ENCODE results near the gene TTLL12. TPM values are rescaled to one million over a fixed set of nuclear protein-coding genes. Genes with fewer than 3 reads are reported as not detected.

TTLL12 gene
- total RNA-seq, 2 donors from 2014 or later = 21.0 to 25.1 TPM

DNA sequence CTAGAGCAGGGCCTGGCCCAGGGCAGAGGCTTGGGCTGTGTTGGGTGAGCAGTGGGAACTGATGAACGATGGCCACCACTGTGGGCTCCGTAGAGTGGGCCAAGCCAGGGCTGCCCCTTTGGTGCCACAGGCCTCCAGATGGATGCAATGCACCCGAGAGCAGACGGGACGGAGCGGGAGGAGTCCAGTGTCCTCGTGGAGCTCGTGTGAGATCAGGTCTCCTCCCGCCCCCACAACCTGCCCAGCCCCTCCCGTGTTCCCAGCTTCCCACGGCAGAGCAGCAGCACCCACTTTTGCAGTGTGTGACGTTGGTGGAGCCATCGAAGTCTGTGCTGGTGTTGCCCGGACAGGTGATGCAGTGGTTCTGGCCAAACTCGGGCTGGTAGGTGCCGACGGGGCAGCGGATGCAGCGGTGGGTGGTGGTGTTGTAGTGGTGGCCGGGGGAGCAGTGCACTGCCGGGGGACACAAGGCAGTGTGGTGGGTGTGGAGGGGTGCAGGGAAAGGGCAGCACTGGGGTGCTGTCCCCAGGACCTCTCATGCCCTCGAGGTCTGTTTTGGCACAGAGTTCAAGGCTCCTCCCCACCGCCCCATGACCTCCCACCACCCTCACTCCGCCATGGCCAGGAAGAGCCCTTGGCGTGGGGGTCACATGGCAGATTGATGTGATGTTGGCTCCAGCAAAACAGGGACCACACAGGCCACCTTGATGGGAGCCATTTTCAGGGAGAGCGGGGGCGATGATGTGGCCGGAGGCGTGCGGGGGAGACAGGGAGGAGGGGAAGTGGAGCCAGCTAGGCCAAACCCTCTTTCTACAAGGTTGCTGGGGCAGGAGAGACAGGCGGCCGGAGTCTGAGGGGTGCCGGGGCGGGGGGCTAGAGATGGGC is 23.9 kb upstream of the TTLL12 start:
- Histone ChIP-seq H3K27me3 (no peaks in the 10 kb centered on the region), H3K36me3 (replicated peaks in 1 of 2; ENCODE audit: insufficient read depth in 1 of 2, low read depth in 2 of 2) (no peaks in the 10 kb centered on the region), H3K4me3 (no peak overlapping the region), H3K4me1 (no peaks in the 10 kb centered on the region), H3K27ac (no peak overlapping the region), H3K9me3 (no peaks in the 10 kb centered on the region)
- intact Hi-C loops (cut with DNase I) = no loop called here
- no peak for TF ChIP-seq POLR2A (IDR thresholded peaks at IDR 0.05)
- TF ChIP-seq, protein P1, sequence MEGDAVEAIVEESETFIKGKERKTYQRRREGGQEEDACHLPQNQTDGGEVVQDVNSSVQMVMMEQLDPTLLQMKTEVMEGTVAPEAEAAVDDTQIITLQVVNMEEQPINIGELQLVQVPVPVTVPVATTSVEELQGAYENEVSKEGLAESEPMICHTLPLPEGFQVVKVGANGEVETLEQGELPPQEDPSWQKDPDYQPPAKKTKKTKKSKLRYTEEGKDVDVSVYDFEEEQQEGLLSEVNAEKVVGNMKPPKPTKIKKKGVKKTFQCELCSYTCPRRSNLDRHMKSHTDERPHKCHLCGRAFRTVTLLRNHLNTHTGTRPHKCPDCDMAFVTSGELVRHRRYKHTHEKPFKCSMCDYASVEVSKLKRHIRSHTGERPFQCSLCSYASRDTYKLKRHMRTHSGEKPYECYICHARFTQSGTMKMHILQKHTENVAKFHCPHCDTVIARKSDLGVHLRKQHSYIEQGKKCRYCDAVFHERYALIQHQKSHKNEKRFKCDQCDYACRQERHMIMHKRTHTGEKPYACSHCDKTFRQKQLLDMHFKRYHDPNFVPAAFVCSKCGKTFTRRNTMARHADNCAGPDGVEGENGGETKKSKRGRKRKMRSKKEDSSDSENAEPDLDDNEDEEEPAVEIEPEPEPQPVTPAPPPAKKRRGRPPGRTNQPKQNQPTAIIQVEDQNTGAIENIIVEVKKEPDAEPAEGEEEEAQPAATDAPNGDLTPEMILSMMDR (IDR thresholded peaks at IDR 0.05) = no peak
- DNase-seq = no peak
- no peak for ATAC-seq
- 75 to 84% methylated on average over 33 of the region's 34 CpGs for WGBS, 2 donors

DNA sequence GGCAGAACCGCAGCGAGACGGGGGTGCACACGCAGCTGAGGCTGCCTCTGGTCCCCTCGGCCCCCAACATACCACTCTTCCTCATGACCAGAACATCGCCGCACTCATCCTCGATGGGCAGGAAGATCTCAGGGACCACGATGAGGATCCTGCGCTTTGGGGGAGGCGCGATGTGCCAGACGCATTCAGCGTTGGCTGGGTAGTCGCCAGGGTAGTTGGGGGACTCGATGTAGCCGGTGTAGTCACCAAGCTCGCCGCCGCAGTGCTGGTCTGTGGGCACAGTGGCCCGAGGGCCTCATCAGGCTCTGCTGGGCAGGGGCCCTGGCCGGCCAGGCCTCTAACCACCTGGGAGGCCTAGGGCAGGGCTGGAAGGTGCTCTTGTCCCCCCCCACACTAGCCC is 23.0 kb upstream of the TTLL12 start:
- H3K27me3 ChIP-seq = no peaks in the 10 kb centered on the region
- WGBS, 2 donors = 68 to 91% methylated on average over 8 to 20 of the region's 22 CpGs
- H3K27ac ChIP-seq = no peak overlapping the region
- no peak overlapping the region for H3K4me3 ChIP-seq
- no peak for ATAC-seq
- intact Hi-C loops (cut with DNase I) = no loop called here
- no peak for DNase-seq
- TF ChIP-seq POLR2A (IDR thresholded peaks at IDR 0.05) = no peak
- TF ChIP-seq, protein P1 (IDR thresholded peaks at IDR 0.05) = no peak
- no peaks in the 10 kb centered on the region for H3K36me3 ChIP-seq (replicated peaks in 1 of 2; ENCODE audit: insufficient read depth in 1 of 2, low read depth in 2 of 2)
- H3K4me1 ChIP-seq = no peaks in the 10 kb centered on the region
- no peaks in the 10 kb centered on the region for H3K9me3 ChIP-seq

DNA sequence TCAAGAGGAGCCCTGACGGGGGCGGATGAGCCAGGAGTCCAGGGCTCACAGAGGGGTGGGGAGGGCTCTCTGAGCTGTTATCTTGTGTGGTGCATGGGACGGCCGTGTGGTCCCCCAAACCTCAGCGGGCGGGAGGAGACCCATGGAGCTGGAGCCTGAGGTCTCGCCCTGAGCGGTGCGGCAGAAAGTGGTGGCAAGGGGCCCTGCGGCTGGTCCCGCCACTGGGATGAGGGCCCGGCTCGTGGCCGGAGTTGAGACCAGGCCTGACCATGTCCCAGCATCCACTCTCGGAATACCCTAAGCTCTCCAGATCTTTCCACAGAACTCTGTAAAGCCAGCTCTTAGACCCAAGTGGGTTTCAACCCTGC is 22.6 kb upstream of the TTLL12 start:
- TF ChIP-seq, protein P1 (IDR thresholded peaks at IDR 0.05) = no peak
- no peak for TF ChIP-seq POLR2A (IDR thresholded peaks at IDR 0.05)
- H3K36me3 ChIP-seq (replicated peaks in 1 of 2; ENCODE audit: insufficient read depth in 1 of 2, low read depth in 2 of 2) = no peaks in the 10 kb centered on the region
- no peak overlapping the region for H3K4me3 ChIP-seq
- 79 to 83% methylated on average over 13 to 14 of the region's 15 CpGs for WGBS, 2 donors
- no peak for DNase-seq
- ATAC-seq = no peak
- H3K27ac ChIP-seq = no peak overlapping the region
- H3K4me1 ChIP-seq = no peaks in the 10 kb centered on the region
- H3K27me3 ChIP-seq = no peaks in the 10 kb centered on the region
- intact Hi-C loops (cut with DNase I) = no loop called here
- no peaks in the 10 kb centered on the region for H3K9me3 ChIP-seq

DNA sequence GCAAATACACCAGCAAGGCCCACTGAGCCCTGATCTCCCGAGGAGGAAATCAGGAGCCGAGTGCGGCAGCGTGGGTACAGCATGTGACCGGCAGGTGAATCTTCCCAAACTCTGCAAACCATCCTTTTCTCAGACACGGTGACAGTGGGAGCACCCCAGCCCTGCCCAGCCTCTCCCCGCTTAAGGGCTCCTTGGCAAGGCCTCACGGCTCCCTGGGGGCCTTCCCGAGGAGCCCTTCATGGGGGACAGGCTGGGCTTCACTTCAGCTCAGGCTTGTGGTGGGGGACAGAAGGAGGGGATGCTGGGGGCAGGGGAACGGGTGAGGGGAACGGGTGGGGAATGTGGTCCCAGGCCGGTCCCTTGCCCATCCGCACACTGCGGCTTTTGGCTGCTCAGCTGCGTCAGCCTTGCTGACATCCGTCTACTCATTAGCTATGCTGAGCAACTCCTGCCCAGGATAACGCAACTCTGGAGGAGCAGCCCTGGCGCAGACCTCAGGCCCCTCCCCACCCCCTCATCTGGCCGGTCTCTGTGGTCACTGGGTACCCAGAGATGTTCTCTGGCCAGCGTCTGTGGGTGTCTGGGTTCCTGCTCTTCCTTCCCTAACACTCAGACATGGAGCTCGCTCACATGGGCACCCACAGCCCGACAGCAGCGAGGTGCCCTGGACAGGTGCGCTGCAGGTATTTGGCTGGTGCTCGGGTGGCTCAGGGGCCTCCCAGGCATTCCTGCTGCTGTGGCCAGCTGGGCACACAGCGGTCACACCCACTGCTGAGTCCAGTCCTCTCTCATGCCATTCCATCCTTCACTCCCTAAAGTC is 22.0 kb upstream of the TTLL12 start:
- ATAC-seq (no peak), DNase-seq (no peak)
- intact Hi-C loops (cut with DNase I) = no loop called here
- Histone ChIP-seq H3K27me3 (no peaks in the 10 kb centered on the region), H3K27ac (no peak overlapping the region), H3K9me3 (no peaks in the 10 kb centered on the region), H3K36me3 (replicated peaks in 1 of 2; ENCODE audit: insufficient read depth in 1 of 2, low read depth in 2 of 2) (no peaks in the 10 kb centered on the region), H3K4me3 (no peak overlapping the region), H3K4me1 (no peaks in the 10 kb centered on the region)
- 77 to 81% methylated on average over 4 to 26 of the region's 26 CpGs for WGBS, 2 donors
- TF ChIP-seq POLR2A (IDR thresholded peaks at IDR 0.05) = no peak
- TF ChIP-seq, protein P1 (IDR thresholded peaks at IDR 0.05) = no peak
